SK-N-SH treated with all-trans-retinoic acid at 6 μM for 48 hours (cell line): ENCODE data around the gene AK3.

Experiments used
- ATAC-seq: fragments of 200-7000 bp; cut with Tn5 transposase; 3 replicates; pipeline ENCODE4 v1.9.1; 2020; ENCODE audit warnings: mild to moderate bottlenecking, moderate library complexity
- BACH2 ChIP-seq: fragments of 250-450 bp; sonication (Bioruptor Pico); IDR thresholded peaks from 2 replicates; pipeline ENCODE4 v1.9.0; 2021; ENCODE audit warnings: mild to moderate bottlenecking, borderline replicate concordance
- ESRRG ChIP-seq: fragments of 250-450 bp; sonication (Bioruptor Pico); IDR thresholded peaks from 2 replicates; pipeline ENCODE4 v1.6.1; 2021; ENCODE audit warnings: mild to moderate bottlenecking
- GLIS3 ChIP-seq: fragments of 250-450 bp; sonication (Bioruptor Pico); IDR thresholded peaks from 2 replicates; pipeline ENCODE4 v1.5.0; 2020; ENCODE audit warnings: mild to moderate bottlenecking, moderate library complexity
- ISL1 ChIP-seq: fragments of 250-450 bp; sonication (Bioruptor Pico); IDR thresholded peaks from 2 replicates; pipeline ENCODE4 v2.1.2; 2022; ENCODE audit warnings: mild to moderate bottlenecking, moderate library complexity
- OSR1 ChIP-seq: fragments of 250-450 bp; sonication (Bioruptor Pico); IDR thresholded peaks from 2 replicates; pipeline ENCODE4 v1.8.0; 2022; ENCODE audit warnings: moderate library complexity, mild to moderate bottlenecking, inconsistent platforms
- POU6F1 ChIP-seq: fragments of 250-450 bp; sonication (Bioruptor Pico); IDR thresholded peaks from 2 replicates; pipeline ENCODE4 v1.8.0; 2021; ENCODE audit warnings: low read depth, mild to moderate bottlenecking, moderate library complexity, borderline replicate concordance
- PPARA ChIP-seq: fragments of 250-450 bp; sonication (Bioruptor Pico); IDR thresholded peaks from 2 replicates; pipeline ENCODE4 v1.5.0; 2020; ENCODE audit warnings: mild to moderate bottlenecking, borderline replicate concordance
- RARB ChIP-seq: fragments of 250-450 bp; sonication (Bioruptor Pico); IDR thresholded peaks from 2 replicates; pipeline ENCODE4 v1.8.0; 2021; ENCODE audit warnings: mild to moderate bottlenecking, moderate library complexity
- SNAI2 ChIP-seq: fragments of 250-450 bp; sonication (Bioruptor Pico); IDR thresholded peaks from 2 replicates; pipeline ENCODE4 v1.5.0; 2020; ENCODE audit warnings: mild to moderate bottlenecking, moderate library complexity
- TCF4 ChIP-seq: fragments of 250-450 bp; sonication (Bioruptor Pico); IDR thresholded peaks from 2 replicates; pipeline ENCODE4 v1.8.0; 2021; ENCODE audit warnings: mild to moderate bottlenecking, moderate library complexity, borderline replicate concordance
- TOX ChIP-seq: fragments of 250-450 bp; sonication (Bioruptor Pico); IDR thresholded peaks from 2 replicates; pipeline ENCODE4 v1.8.0; 2021; ENCODE audit warnings: mild to moderate bottlenecking, moderate library complexity, borderline replicate concordance
- ZC3H10 ChIP-seq: fragments of 250-450 bp; sonication (Bioruptor Pico); IDR thresholded peaks from 2 replicates; pipeline ENCODE4 v1.5.1; 2021; ENCODE audit warnings: mild to moderate bottlenecking, moderate library complexity
- ZFP3 ChIP-seq: fragments of 250-450 bp; sonication (Bioruptor Pico); IDR thresholded peaks from 2 replicates; pipeline ENCODE4 v1.5.0; 2020; ENCODE audit warnings: mild to moderate bottlenecking, moderate library complexity
- ZFP30 ChIP-seq: fragments of 450-650 bp; formaldehyde crosslinking; IDR thresholded peaks from 2 replicates; pipeline ENCODE4 v1.5.0; 2022; ENCODE audit warnings: mild to moderate bottlenecking, moderate library complexity
- ZNF565 ChIP-seq: fragments of 450-650 bp; formaldehyde crosslinking; conservative IDR thresholded peaks from 2 replicates; pipeline ENCODE4 v1.5.0; 2020; ENCODE audit warnings: low read depth, mild to moderate bottlenecking, moderate library complexity
- ZNF70 ChIP-seq: fragments of 450-650 bp; formaldehyde crosslinking; IDR thresholded peaks from 2 replicates; pipeline ENCODE4 v1.5.0; 2020; ENCODE audit warnings: mild to moderate bottlenecking, moderate library complexity
- ZNF8 ChIP-seq: fragments of 450-650 bp; formaldehyde crosslinking; IDR thresholded peaks from 2 replicates; pipeline ENCODE4 v1.5.0; 2020; ENCODE audit warnings: mild to moderate bottlenecking, moderate library complexity
- TF ChIP-seq, protein P1 (sequence below): fragments of 250-450 bp; sonication (Bioruptor Pico); IDR thresholded peaks from 2 replicates; pipeline ENCODE4 v1.8.0; 2020; ENCODE audit warnings: mild to moderate bottlenecking, moderate library complexity, borderline replicate concordance
- TF ChIP-seq, protein P2 (sequence below): fragments of 250-450 bp; sonication (Bioruptor Pico); IDR thresholded peaks from 2 replicates; pipeline ENCODE4 v1.5.1; 2021; ENCODE audit warnings: mild to moderate bottlenecking, moderate library complexity
- TF ChIP-seq, protein P3 (sequence below): fragments of 250-450 bp; sonication (Bioruptor Pico); IDR thresholded peaks from 2 replicates; pipeline ENCODE4 v1.5.0; 2020; ENCODE audit warnings: mild to moderate bottlenecking, moderate library complexity

Gene AK3

DNA sequence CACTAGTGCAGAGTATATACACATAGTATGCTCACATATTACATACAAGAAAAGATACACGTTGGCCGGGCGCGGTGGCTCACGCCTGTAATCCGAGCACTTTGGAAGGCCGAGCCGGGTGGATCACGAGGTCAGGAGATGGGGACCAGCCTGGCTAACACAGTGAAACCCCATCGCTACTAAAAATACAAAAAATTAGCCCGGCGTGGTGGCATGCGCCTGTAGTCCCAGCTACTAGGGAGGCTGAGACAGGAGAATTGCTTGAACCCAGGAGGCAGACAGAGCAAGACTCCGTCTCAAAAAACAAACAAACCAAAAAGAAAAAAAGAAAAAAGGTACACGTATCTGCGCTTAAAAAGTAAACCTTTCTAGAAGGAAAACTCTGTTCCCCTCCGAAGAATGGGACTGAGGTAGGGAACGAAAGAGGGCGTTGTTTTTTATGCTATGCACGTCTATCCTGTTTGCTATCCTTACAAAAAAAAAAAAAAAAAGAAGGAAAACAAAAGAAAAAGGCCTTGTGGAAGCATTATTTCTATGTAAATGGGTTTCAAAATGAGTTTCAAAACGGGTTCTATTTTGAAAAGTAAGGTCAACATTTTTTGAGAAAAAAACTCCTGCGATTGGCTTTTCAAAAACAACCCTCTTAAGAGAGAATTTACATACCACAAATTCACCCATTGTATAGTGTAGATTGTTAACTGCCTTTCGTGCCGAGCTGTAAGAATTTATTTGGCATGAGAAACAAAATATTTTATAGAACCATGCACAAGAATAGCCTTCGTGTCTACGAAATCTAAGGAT lies 1.2 kb downstream of the AK3 start:
- TF ChIP-seq TOX (CRISPR knock-in tag) (no peak), PPARA (CRISPR knock-in tag) (no peak), GLIS3 (CRISPR knock-in tag) (no peak), ZFP30 (no peak), ISL1 (no peak), TCF4 (no peak), BACH2 (CRISPR knock-in tag) (no peak), ZNF8 (CRISPR knock-in tag) (no peak), SNAI2 (CRISPR knock-in tag) (no peak)
- TF ChIP-seq, protein P1, sequence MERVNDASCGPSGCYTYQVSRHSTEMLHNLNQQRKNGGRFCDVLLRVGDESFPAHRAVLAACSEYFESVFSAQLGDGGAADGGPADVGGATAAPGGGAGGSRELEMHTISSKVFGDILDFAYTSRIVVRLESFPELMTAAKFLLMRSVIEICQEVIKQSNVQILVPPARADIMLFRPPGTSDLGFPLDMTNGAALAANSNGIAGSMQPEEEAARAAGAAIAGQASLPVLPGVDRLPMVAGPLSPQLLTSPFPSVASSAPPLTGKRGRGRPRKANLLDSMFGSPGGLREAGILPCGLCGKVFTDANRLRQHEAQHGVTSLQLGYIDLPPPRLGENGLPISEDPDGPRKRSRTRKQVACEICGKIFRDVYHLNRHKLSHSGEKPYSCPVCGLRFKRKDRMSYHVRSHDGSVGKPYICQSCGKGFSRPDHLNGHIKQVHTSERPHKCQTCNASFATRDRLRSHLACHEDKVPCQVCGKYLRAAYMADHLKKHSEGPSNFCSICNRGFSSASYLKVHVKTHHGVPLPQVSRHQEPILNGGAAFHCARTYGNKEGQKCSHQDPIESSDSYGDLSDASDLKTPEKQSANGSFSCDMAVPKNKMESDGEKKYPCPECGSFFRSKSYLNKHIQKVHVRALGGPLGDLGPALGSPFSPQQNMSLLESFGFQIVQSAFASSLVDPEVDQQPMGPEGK (CRISPR knock-in tag), result no peak
- TF ChIP-seq, protein P2, sequence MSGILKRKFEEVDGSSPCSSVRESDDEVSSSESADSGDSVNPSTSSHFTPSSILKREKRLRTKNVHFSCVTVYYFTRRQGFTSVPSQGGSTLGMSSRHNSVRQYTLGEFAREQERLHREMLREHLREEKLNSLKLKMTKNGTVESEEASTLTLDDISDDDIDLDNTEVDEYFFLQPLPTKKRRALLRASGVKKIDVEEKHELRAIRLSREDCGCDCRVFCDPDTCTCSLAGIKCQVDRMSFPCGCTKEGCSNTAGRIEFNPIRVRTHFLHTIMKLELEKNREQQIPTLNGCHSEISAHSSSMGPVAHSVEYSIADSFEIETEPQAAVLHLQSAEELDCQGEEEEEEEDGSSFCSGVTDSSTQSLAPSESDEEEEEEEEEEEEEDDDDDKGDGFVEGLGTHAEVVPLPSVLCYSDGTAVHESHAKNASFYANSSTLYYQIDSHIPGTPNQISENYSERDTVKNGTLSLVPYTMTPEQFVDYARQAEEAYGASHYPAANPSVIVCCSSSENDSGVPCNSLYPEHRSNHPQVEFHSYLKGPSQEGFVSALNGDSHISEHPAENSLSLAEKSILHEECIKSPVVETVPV (CRISPR knock-in tag), result no peak
- ATAC-seq, result peak; percentile 2

DNA sequence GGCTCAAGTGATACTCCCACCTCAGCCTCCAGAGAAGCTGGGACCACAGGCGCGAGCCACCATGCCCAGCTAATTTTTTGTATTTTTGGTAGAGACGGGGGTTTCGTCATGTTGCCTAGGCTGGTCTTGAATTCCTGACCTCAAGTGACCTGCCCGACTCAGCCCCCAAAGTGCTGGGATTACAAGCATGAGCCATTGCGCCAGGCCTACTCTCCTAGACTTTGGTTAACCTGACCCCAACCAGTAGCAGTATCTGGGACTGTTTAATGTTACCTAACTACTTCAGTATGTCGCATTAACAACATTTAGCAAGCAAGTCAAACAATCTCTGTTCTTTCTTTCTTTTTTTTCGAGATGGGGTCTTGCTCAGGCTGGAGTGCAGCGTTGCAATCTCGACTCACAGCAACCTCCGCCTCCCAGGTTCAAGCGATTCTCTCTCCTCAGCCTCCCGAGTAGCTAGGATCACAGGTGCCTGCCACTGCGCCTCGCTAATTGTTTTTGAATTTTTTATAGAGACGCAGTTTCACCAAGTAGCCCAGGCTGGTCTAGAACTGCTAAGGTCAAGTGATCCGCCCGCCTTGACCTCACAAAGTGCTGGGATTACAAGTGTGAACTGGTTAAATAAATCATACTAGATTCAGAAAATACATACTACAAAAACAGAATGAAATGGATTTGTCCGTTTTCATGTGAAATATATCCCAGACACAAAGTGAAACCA lies 2.0 kb downstream of the AK3 start:
- no peak for TF ChIP-seq ESRRG
- TF ChIP-seq RARB, result no peak
- no peak for TF ChIP-seq ZC3H10 (CRISPR knock-in tag)

DNA sequence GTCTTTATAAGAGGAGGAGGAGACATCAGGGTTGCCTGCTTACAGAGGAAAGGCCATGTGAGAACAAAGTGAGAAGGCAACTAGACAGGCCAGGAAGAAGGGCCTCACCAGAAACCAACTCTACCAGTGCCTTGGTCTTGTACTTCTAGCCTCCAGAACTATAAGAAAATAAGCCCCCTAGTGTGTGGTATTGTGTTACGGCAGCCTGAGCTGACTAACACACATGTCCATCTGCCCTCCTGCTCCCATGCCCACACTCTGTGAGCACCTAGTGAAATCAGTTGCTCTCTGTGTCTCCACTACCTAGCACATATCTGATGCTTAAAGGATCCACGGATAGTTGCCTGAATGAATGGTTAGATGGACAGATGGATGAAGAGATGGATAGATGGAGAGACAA lies 6.9 kb downstream of the AK3 start:
- ATAC-seq, result no peak
- TF ChIP-seq TCF4, result no peak
- TF ChIP-seq ZNF70 (CRISPR knock-in tag), result no peak
- TF ChIP-seq ZNF565 (CRISPR knock-in tag), result no peak
- TF ChIP-seq GLIS3 (CRISPR knock-in tag), result no peak
- TF ChIP-seq TOX (CRISPR knock-in tag), result no peak
- TF ChIP-seq ZFP30, result no peak
- TF ChIP-seq ISL1, result no peak
- no peak for TF ChIP-seq PPARA (CRISPR knock-in tag)
- TF ChIP-seq, protein P3, sequence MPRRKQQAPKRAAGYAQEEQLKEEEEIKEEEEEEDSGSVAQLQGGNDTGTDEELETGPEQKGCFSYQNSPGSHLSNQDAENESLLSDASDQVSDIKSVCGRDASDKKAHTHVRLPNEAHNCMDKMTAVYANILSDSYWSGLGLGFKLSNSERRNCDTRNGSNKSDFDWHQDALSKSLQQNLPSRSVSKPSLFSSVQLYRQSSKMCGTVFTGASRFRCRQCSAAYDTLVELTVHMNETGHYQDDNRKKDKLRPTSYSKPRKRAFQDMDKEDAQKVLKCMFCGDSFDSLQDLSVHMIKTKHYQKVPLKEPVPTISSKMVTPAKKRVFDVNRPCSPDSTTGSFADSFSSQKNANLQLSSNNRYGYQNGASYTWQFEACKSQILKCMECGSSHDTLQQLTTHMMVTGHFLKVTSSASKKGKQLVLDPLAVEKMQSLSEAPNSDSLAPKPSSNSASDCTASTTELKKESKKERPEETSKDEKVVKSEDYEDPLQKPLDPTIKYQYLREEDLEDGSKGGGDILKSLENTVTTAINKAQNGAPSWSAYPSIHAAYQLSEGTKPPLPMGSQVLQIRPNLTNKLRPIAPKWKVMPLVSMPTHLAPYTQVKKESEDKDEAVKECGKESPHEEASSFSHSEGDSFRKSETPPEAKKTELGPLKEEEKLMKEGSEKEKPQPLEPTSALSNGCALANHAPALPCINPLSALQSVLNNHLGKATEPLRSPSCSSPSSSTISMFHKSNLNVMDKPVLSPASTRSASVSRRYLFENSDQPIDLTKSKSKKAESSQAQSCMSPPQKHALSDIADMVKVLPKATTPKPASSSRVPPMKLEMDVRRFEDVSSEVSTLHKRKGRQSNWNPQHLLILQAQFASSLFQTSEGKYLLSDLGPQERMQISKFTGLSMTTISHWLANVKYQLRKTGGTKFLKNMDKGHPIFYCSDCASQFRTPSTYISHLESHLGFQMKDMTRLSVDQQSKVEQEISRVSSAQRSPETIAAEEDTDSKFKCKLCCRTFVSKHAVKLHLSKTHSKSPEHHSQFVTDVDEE (CRISPR knock-in tag), result no peak
- TF ChIP-seq ZFP3 (CRISPR knock-in tag), result no peak
- TF ChIP-seq, protein P1 (CRISPR knock-in tag), result no peak
- no peak for TF ChIP-seq SNAI2 (CRISPR knock-in tag)
- no peak for TF ChIP-seq ZC3H10 (CRISPR knock-in tag)
- TF ChIP-seq RARB, result no peak
- TF ChIP-seq POU6F1 (CRISPR knock-in tag), result no peak
- TF ChIP-seq OSR1 (CRISPR knock-in tag), result no peak

More for the DNA sequence above, 2.0 kb downstream of the AK3 start:
- no peak for ATAC-seq
